ENCODE data around the gene BMI1.

- no peak for TF ChIP-seq EZH2 (IDR thresholded peaks at IDR 0.05; ENCODE audit: low read length)
- TF ChIP-seq CTCF (optimal IDR thresholded peaks at IDR 0.05 in 1 of 3, IDR thresholded peaks at IDR 0.05 in 1 of 3, conservative IDR thresholded peaks at IDR 0.05 in 1 of 3; ENCODE audit: extremely low read depth in 1 of 3, insufficient read depth in 2 of 3, low read length in 3 of 3) = no peak
Measured at GRCh38 chr10:22280078-22280477, 40.8 kb upstream of the BMI1 start.
